ENCODE measurements around the gene XRCC3. TPM values are rescaled to one million over a fixed set of nuclear protein-coding genes. Genes with fewer than 3 reads are reported as not detected.

The XRCC3 gene
- total RNA-seq, 1 donor = 18.1 TPM

DNA sequence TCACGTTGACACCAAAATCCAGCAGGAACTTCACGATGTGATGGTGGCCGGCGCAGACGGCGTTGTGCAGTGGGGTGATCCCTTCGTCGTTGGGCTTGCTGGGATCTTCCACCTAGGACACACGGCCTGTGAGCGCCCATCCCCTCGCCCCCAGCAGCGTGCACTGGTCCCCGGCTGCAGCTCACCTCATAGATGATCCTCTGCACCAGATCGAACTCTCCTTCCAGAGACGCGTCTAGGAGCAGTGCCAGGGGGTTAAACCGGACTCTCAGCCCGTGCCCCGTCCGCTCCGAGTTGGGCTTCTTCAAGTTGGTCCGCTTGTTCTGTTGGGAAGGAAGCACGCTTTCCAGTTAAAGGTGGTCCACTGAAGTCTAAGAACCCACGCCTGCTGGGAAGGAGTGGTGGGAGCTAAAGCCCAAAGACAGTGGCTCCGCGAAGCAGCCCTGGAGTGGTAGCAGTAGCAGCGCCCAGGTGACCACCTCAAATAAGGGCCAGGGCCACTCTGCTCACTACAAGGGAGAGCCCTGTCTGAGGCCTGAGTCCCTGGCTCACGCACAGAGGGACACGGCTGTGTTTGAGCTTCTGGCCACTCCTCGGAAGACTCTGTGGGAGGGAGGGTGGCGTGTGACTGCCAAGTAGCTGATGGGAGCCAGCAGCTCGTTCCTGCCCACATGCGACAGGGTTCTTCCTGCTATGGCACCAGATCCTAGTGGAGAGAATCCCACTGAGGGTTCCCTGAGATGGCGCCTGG is 23.6 kb upstream of the XRCC3 start:
- TF ChIP-seq, protein P1, sequence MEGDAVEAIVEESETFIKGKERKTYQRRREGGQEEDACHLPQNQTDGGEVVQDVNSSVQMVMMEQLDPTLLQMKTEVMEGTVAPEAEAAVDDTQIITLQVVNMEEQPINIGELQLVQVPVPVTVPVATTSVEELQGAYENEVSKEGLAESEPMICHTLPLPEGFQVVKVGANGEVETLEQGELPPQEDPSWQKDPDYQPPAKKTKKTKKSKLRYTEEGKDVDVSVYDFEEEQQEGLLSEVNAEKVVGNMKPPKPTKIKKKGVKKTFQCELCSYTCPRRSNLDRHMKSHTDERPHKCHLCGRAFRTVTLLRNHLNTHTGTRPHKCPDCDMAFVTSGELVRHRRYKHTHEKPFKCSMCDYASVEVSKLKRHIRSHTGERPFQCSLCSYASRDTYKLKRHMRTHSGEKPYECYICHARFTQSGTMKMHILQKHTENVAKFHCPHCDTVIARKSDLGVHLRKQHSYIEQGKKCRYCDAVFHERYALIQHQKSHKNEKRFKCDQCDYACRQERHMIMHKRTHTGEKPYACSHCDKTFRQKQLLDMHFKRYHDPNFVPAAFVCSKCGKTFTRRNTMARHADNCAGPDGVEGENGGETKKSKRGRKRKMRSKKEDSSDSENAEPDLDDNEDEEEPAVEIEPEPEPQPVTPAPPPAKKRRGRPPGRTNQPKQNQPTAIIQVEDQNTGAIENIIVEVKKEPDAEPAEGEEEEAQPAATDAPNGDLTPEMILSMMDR (IDR thresholded peaks at IDR 0.05; ENCODE audit: insufficient read depth, low read length) = no peak
- no peak for DNase-seq (ENCODE audit: low read depth)
- no peak overlapping the region for H3K4me3 ChIP-seq (ENCODE audit: low read depth, low read length)

DNA sequence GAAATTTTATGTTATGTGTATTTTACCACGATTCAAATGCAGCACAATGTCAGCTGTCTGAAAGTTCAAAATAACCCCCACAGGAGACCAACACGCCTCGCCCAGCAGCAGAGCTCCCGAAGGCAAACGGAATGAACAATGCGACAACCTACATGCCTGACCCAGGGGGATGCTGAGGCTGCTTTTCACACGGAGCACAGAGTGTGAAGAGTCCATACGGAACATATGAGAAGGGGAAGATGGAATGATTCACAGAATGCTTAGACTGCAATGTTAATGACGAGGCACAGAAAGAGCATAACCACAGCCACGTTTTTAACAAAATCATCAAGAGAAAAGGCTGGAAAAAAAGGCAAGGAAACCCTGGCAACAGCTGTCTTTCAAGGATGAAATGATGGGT is 22.9 kb upstream of the XRCC3 start:
- TF ChIP-seq, protein P1 (IDR thresholded peaks at IDR 0.05; ENCODE audit: insufficient read depth, low read length) = no peak
- H3K4me3 ChIP-seq (ENCODE audit: low read depth, low read length) = no peak overlapping the region
- DNase-seq (ENCODE audit: low read depth) = no peak

DNA sequence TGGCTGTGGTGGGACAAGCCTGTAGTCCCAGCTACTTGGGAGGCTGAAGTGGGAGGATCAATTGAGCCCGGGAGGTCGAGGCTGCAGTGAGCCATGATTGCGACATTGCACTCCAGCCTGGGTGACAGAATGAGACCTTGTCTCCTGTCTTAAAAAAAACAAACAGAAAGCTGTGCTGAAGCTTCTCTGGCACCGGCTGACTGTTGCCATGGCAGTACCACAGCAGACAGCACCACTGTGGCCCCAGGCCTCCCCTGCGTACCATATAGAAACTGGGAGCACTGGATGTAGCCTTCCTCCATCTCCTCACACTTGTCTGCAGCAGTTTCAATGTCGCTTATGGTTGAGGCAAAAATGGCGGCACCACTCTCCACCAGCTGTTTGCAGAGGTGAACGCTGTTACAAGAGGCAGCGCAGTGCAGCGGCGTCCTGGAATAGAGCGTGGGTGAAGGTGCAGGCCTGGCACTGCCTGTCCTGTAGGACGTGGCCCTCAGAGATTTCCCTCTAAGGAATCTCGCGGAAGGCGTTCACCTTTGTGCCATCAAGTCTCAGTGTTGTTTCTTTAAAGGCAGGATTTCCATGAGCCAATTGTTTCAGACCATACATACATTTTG is 22.3 kb upstream of the XRCC3 start:
- TF ChIP-seq, protein P1 (IDR thresholded peaks at IDR 0.05; ENCODE audit: insufficient read depth, low read length) = no peak
- no peak overlapping the region for H3K4me3 ChIP-seq (ENCODE audit: low read depth, low read length)
- no peak for DNase-seq (ENCODE audit: low read depth)

DNA sequence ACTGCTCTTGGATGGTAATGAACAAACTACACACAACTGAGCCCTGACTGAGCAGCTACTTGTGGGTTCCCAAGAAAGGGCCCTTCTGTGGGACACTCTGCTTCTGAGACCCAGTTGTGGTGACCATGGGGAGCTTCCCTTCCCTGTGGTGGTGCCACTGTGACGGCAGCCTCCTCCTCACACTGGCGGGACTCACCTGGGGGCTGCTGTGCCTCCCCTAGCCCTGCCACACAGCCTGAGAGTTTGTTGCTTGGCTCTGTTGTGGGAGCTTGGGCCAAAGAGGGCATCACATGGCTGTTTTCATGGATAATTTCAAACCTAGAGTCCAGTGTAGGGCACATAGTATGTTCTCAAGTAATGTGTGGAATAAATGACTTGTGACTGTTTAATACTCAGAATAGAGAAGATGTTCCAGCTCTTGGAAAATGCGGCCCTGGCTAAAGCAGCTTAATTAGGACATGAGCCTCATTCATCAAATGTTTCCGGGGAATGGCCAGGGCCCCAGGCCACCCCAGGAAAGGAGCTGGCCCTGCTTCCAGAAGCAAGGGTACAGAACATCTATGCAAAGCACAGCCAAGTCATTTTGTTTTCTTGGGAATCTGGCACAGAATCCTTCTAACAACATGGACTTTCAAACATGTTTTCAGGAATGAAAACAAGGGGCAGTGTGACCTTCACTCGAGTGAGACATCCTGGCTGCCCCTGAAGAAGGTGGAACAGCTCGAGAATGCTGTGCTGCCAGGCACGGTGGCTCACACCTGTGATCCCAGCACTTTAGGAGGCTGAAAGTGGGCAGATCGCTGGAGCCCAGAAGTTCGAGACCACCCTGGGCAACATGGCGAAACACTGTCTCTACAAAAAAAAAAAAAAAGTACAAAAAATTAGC is 21.5 kb upstream of the XRCC3 start:
- no peak overlapping the region for H3K4me3 ChIP-seq (ENCODE audit: low read depth, low read length)
- no peak for DNase-seq (ENCODE audit: low read depth)
- TF ChIP-seq, protein P1 (IDR thresholded peaks at IDR 0.05; ENCODE audit: insufficient read depth, low read length) = no peak

DNA sequence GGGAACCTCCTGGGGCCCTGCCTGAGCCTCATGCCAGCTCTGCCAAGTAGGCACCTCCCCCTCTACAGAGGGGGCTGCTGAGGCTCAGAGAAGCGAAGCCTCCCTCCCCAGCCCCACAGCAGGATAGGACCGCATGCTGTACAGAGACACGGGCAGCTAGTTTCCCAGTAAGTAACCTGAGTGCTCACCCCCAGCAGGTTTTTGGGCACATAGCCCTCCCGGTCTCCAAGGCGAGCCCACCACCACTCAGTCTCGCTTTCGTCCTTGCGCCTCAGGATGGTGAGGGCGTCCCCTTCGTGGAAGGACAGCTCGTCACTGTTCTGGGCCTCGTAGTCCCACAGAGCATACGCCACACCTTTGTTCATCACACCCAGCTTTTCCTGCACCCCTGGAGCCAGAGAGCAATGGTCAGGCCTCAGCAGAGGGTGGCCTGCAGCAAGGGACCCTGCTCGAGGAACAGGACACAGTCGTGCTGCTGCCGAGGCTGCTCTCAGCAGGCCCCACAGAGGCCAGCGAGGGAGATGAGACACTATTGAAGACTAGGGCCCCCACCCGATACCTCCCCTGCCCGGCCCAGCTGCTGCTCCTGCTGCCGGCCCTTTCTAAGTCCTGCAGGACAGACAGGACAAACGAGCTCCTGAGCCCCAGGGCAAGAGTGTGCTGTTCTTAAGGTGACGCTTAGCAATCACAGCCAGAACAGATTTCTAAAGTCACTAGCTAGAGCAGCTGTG is 20.7 kb upstream of the XRCC3 start:
- DNase-seq (ENCODE audit: low read depth) = no peak
- TF ChIP-seq, protein P1 (IDR thresholded peaks at IDR 0.05; ENCODE audit: insufficient read depth, low read length) = no peak
- no peak overlapping the region for H3K4me3 ChIP-seq (ENCODE audit: low read depth, low read length)

DNA sequence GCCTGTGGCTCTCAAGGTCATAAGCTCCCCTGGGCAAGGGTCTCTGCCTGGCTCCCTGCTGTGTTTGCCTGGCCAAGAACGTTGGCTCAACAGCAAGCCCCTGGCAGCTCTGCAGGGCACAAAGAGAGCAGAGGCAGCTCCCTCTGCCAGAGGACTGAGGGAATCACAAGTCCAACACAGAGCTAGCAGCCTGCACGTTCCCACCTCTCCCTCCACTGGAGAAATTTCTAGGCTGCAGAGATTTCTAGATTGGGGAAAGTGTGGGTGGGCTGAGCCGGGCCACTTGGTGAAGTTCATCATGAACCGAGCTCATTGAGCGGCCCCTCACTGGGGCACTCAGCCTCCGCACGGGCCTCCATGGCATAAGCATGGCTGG is 20.2 kb upstream of the XRCC3 start:
- TF ChIP-seq, protein P1 (IDR thresholded peaks at IDR 0.05; ENCODE audit: insufficient read depth, low read length) = no peak

More for the DNA sequence above, 20.2 kb upstream of the XRCC3 start:
- no peak for DNase-seq (ENCODE audit: low read depth)
- no peak overlapping the region for H3K4me3 ChIP-seq (ENCODE audit: low read depth, low read length)

Measured in fibroblast of the aortic adventitia (primary cell).